Astrocyte (in vitro differentiated cells and primary cell): ENCODE measurements around the gene GIGYF2. TPM values are rescaled to one million over a fixed set of nuclear protein-coding genes. Genes with fewer than 3 reads are reported as not detected.

Source experiments
- DNase-seq: peaks from one replicate; pipeline ENCODE4 v3.0.0-alpha.2; 2010; ENCODE audit warnings: low read depth
- FAIRE-seq: peaks from 2 replicates; lab custom pipeline; 2011; peaks lifted over from hg19 to GRCh38; lab: Jason Lieb, UNC
- H2AFZ ChIP-seq: 2 replicates; pipeline ENCODE4 v1.6.0; 2012; ENCODE audit warnings: low read depth, low read length, inconsistent platforms
- H3K27ac ChIP-seq: 2 replicates; pipeline ENCODE4 v1.5.1; 2011; ENCODE audit warnings: low read depth, low read length, inconsistent platforms
- H3K27me3 ChIP-seq: 2 replicates; pipeline ENCODE4 v1.6.0; 2011; ENCODE audit warnings: low read length, inconsistent platforms; ENCODE audit not compliant: insufficient read depth
- H3K36me3 ChIP-seq: 2 replicates; pipeline ENCODE4 v1.5.1; 2011; ENCODE audit warnings: low read length, inconsistent platforms; ENCODE audit not compliant: insufficient read depth
- H3K4me1 ChIP-seq: 2 replicates; pipeline ENCODE4 v1.5.1; 2011; ENCODE audit warnings: low read length, inconsistent platforms; ENCODE audit not compliant: insufficient read depth
- H3K4me2 ChIP-seq: 2 replicates; pipeline ENCODE4 v1.6.0; 2012; ENCODE audit warnings: low read length, inconsistent platforms
- H3K4me3 ChIP-seq: 2 replicates; pipeline ENCODE4 v1.5.1; 2011; ENCODE audit warnings: low read depth, mild to moderate bottlenecking, low read length, inconsistent platforms; ENCODE audit not compliant: insufficient read depth
- H3K79me2 ChIP-seq: 2 replicates; pipeline ENCODE4 v1.6.0; 2012; ENCODE audit warnings: mild to moderate bottlenecking, low read length, inconsistent platforms; ENCODE audit not compliant: insufficient read depth
- H3K9ac ChIP-seq: 2 replicates; pipeline ENCODE4 v1.6.0; 2012; ENCODE audit warnings: mild to moderate bottlenecking, low read length, inconsistent platforms
- H3K9me3 ChIP-seq: 2 replicates; pipeline ENCODE4 v1.5.1; 2012; ENCODE audit warnings: low read depth, mild to moderate bottlenecking, low read length, inconsistent platforms; ENCODE audit not compliant: insufficient read depth
- H4K20me1 ChIP-seq: 2 replicates; pipeline ENCODE4 v1.6.0; 2012; ENCODE audit warnings: low read length, inconsistent platforms; ENCODE audit not compliant: insufficient read depth
- H3K27ac Mint-ChIP-seq: one replicate; pipeline ENCODE4 v1.8.0; 2021; ENCODE audit warnings: mild to moderate bottlenecking, mixed read lengths; ENCODE audit not compliant: unreplicated experiment
- H3K27me3 Mint-ChIP-seq: one replicate; pipeline ENCODE4 v1.8.0; 2021; ENCODE audit warnings: low read depth, mixed read lengths; ENCODE audit not compliant: unreplicated experiment
- H3K36me3 Mint-ChIP-seq: one replicate; pipeline ENCODE4 v1.8.0; 2021; ENCODE audit warnings: low read depth, mixed read lengths; ENCODE audit not compliant: unreplicated experiment
- H3K4me1 Mint-ChIP-seq: one replicate; pipeline ENCODE4 v1.8.0; 2021; ENCODE audit warnings: low read depth, mixed read lengths; ENCODE audit not compliant: unreplicated experiment
- H3K4me3 Mint-ChIP-seq: one replicate; pipeline ENCODE4 v1.8.0; 2021; ENCODE audit warnings: mild to moderate bottlenecking, moderate library complexity, mixed read lengths; ENCODE audit not compliant: unreplicated experiment
- H3K9me3 Mint-ChIP-seq: one replicate; pipeline ENCODE4 v1.8.0; 2021; ENCODE audit warnings: mild to moderate bottlenecking, mixed read lengths; ENCODE audit not compliant: unreplicated experiment
- CTCF ChIP-seq: IDR thresholded peaks from 2 replicates; pipeline ENCODE4 v1.5.1; 2011; ENCODE audit warnings: low read depth, mild to moderate bottlenecking, inconsistent platforms, low read length, moderate library complexity; ENCODE audit not compliant: insufficient read depth
- EZH2 ChIP-seq: IDR thresholded peaks from 2 replicates; pipeline ENCODE4 v1.6.1; 2012; ENCODE audit warnings: mild to moderate bottlenecking, low read length, inconsistent platforms; ENCODE audit not compliant: insufficient read depth
- total RNA-seq: library from RNA; stranded (reverse); gene quantifications from 2 replicates; pipeline ENCODE4 v1.2.1, GENCODE V29; 2021

The GIGYF2 gene
- total RNA-seq, 1 donor from 2014 or later: 47.1 TPM

DNA sequence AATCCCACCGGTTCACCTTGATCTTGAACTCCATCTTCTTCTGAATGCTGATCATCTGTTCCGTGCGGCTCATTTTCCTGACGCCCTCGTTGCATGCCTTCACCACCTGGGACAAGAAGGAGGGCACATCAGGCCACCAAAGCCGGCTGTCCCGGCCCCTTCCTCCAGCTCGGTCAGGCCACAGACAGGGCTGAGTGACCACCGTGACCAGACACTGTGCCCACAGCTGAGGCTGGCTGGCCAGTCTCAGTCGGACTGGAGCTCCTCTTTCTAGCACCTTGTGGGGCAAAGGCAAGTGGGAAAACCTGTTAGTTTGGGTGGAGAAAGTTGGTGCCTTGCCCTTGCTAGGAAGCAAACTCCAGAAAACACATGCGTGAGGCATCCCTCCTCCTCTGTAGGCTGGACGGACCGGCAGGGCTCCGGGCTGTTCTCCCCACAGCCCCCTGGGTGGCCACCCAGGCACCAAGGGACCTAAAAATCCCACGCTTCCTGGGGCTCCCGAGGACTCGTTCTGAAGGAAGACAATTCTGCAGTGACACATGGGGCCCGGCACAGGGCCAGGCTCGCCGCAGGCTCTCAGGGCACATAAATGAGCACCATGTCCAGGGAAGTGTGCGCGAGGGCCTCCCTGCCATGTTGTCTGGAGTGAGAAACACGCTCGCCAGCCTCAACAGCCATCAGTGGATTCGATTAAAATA is 188.3 kb downstream of the GIGYF2 start:
- DNase-seq (no peak), FAIRE-seq (no peak)
- TF ChIP-seq CTCF (no peak), EZH2 (no peak)
- Mint-ChIP-seq H3K27ac (no peak overlapping the region), H3K9me3 (peaks cover 1% of the 10 kb centered on the region), H3K4me1 (peaks cover 1% of the 10 kb centered on the region), H3K36me3 (no peaks in the 10 kb centered on the region), H3K27me3 (peaks cover 38% of the 10 kb centered on the region), H3K4me3 (no peak overlapping the region)
- H3K36me3 ChIP-seq: no peaks in the 10 kb centered on the region
- H3K9me3 ChIP-seq: no peaks in the 10 kb centered on the region
- H2AFZ ChIP-seq: no peak overlapping the region
- no peaks in the 10 kb centered on the region for H3K79me2 ChIP-seq
- no peaks in the 10 kb centered on the region for H3K27me3 ChIP-seq
- no peak overlapping the region for H3K4me2 ChIP-seq
- no peak overlapping the region for H3K9ac ChIP-seq
- H4K20me1 ChIP-seq: no peaks in the 10 kb centered on the region
- H3K27ac ChIP-seq: no peak overlapping the region
- H3K4me3 ChIP-seq: no peak overlapping the region
- H3K4me1 ChIP-seq: no peaks in the 10 kb centered on the region

GRCh38 chr2:232886176-232886575 is 189.0 kb downstream of the GIGYF2 start:
- H3K4me3 Mint-ChIP-seq: no peak overlapping the region
- no peak for FAIRE-seq
- no peak overlapping the region for H3K27ac Mint-ChIP-seq

More at GRCh38 chr2:232886176-232886575, 189.0 kb downstream of the GIGYF2 start:
- no peak overlapping the region for H3K4me3 ChIP-seq
- H3K27me3 ChIP-seq: no peaks in the 10 kb centered on the region
- no peaks in the 10 kb centered on the region for H3K36me3 Mint-ChIP-seq
- no peaks in the 10 kb centered on the region for H4K20me1 ChIP-seq
- peaks cover 6% of the 10 kb centered on the region for H3K4me1 ChIP-seq
- no peak overlapping the region for H3K27ac ChIP-seq
- no peak overlapping the region for H2AFZ ChIP-seq
- H3K9me3 Mint-ChIP-seq: peaks cover 1% of the 10 kb centered on the region
- H3K4me2 ChIP-seq: no peak overlapping the region
- DNase-seq: no peak
- H3K36me3 ChIP-seq: no peaks in the 10 kb centered on the region
- TF ChIP-seq CTCF (no peak), EZH2 (no peak)
- H3K27me3 Mint-ChIP-seq: peaks cover 42% of the 10 kb centered on the region
- H3K4me1 Mint-ChIP-seq: peaks cover 9% of the 10 kb centered on the region
- no peaks in the 10 kb centered on the region for H3K9me3 ChIP-seq
- H3K79me2 ChIP-seq: no peaks in the 10 kb centered on the region
- no peak overlapping the region for H3K9ac ChIP-seq
